Adipocyte (in vitro differentiated cells): ENCODE measurements around the gene ITGAV.

ENCODE experiments used
- DNase-seq: peaks from one replicate; pipeline ENCODE4 v3.0.0-alpha.2; 2015; ENCODE audit warnings: low read depth
- H3K27me3 ChIP-seq: replicated peaks from 2 replicates; pipeline ENCODE4 v1.7.0; 2013; ENCODE audit warnings: mild to moderate bottlenecking, low read length, moderate library complexity; ENCODE audit not compliant: control insufficient read depth, insufficient read depth
- H3K36me3 ChIP-seq: 2 replicates; pipeline ENCODE4 v1.7.0; 2013; ENCODE audit warnings: low read length, mild to moderate bottlenecking, moderate library complexity; ENCODE audit not compliant: control insufficient read depth, insufficient read depth, severe bottlenecking
- H3K4me1 ChIP-seq: 2 replicates; pipeline ENCODE4 v1.7.0; 2013; ENCODE audit warnings: mild to moderate bottlenecking, low read length, moderate library complexity; ENCODE audit not compliant: control insufficient read depth, insufficient read depth
- H3K4me3 ChIP-seq: 2 replicates; pipeline ENCODE4 v1.7.0; 2013; ENCODE audit warnings: mild to moderate bottlenecking, low read length, moderate library complexity
- H3K9ac ChIP-seq: 2 replicates; pipeline ENCODE4 v1.7.0; 2013; ENCODE audit warnings: mild to moderate bottlenecking, low read length, moderate library complexity
- H3K9me3 ChIP-seq: 2 replicates; pipeline ENCODE4 v1.7.0; 2013; ENCODE audit warnings: mild to moderate bottlenecking, low read length, moderate library complexity; ENCODE audit not compliant: control insufficient read depth

The ITGAV gene

DNA sequence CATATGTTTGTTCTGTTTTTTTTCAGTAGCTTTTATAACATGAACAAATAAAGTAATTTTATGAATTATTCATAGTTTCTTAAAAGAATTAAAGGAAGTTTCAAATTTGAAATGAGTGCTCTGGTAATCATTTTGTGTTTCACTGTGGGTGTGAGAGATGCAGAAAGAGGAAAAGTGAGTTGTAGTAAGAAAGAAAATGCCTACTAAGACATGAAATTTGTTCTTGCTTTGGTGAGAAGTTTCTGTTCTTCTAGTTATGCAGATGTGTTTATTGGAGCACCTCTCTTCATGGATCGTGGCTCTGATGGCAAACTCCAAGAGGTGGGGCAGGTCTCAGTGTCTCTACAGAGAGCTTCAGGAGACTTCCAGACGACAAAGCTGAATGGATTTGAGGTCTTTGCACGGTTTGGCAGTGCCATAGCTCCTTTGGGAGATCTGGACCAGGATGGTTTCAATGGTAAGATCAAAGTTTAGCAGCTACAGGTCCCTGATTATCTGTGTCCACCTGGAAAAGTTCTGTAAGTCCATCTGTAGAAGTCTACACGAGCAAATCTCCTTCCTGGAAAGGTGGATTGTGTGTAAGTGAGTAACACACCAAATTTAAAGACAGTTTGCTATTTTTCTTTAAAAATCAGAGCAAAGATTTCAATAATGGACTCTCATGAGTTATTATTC lies 51.4 kb downstream of the ITGAV start:
- H3K27me3 ChIP-seq: no peaks in the 10 kb centered on the region
- H3K9me3 ChIP-seq: no peaks in the 10 kb centered on the region
- H3K4me1 ChIP-seq: no peaks in the 10 kb centered on the region
- peak; percentile 12 for DNase-seq
- H3K4me3 ChIP-seq: no peak overlapping the region
- H3K9ac ChIP-seq: no peak overlapping the region
- H3K36me3 ChIP-seq: peaks cover 86% of the 10 kb centered on the region

DNA sequence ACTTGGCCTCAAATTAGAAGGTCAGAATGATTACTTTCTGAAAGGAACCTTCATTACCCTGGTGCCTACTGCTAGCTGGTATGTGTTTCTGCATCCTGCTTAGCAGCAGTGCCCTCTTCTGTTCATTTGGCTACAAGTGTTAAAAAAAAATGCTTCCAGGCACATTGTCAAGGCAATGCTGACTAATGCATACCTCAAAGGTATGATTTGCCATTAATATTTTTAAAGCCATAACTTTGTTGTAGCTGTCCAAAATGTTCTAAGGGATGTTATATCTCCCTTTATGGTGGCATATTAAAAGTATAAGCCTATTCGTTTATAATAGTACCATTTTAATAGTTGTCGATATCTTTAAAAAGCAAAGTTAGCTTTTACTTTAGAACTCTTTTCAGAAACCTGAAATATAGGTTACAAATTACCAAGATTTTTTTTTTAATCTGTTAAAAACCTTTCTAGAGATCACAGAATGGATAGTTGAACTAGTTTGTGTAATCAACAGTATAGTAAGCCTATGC lies 52.0 kb downstream of the ITGAV start:
- Histone ChIP-seq H3K36me3 (peaks cover 85% of the 10 kb centered on the region), H3K9ac (no peak overlapping the region)
- peak; percentile 85 for DNase-seq

DNA sequence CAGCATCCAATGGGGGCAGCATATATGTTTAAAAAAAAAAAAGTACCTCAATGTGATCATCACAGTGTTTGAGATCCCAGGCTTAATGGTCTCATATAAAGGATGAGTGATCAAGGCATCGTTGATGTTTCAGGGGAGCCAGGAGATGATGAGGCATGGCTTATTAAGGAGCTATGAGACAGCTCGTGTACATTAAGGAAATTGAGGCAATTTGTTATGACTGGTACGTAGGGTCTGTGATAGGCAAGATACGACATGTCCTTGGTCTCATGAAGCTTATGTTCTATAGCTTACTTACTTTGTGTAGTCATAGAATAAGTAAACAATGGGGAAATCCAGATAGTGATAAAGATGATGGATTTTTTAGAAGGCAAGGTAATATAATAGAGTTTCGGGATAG lies 54.9 kb downstream of the ITGAV start:
- H3K9ac ChIP-seq: no peak overlapping the region
- H3K9me3 ChIP-seq: no peaks in the 10 kb centered on the region
- no peaks in the 10 kb centered on the region for H3K27me3 ChIP-seq
- peaks cover 82% of the 10 kb centered on the region for H3K36me3 ChIP-seq
- H3K4me1 ChIP-seq: no peaks in the 10 kb centered on the region
- DNase-seq: no peak
- H3K4me3 ChIP-seq: no peak overlapping the region

More for the DNA sequence above, 52.0 kb downstream of the ITGAV start:
- no peaks in the 10 kb centered on the region for H3K27me3 ChIP-seq
- no peaks in the 10 kb centered on the region for H3K9me3 ChIP-seq
- H3K4me3 ChIP-seq: no peak overlapping the region
- H3K4me1 ChIP-seq: no peaks in the 10 kb centered on the region

DNA sequence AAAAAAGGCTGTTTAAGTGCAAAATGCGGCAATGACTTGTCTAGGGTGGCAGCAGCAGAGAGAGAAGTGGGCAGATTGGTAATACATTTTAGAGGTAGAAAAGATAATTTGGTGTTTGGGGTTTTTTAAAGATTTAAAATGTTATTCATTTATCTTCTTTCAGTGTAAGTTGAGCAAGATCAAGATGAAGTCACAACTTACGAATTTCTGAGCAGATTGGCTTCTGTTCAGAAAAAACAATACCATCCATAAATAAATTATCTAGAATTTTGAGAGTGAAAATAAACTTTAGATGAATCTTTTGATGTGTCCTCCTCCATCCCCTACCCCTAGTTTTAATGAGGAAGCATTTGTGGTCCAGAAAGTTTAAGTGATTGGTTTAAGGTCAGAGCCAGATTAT lies 56.1 kb downstream of the ITGAV start:
- Histone ChIP-seq H3K36me3 (peaks cover 82% of the 10 kb centered on the region), H3K9me3 (no peaks in the 10 kb centered on the region), H3K4me1 (no peaks in the 10 kb centered on the region)

DNA sequence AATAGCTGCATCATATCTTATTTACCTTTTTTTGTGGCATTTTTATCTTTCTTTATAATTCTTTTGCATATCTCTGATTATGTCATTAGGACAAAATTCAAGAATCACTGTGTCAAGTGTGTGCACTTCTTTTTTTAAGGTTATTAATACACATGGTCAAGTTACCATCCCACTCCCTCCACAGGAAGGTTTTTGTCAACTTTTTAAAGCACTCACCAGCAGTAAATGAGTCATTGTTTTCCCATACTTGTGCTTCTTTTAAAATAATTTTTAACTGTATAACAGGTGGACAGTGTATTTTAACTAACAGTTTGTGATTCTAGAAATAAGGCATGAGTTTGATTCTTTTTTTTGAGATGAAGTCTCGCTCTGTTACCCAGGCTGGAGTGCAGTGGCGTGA lies 58.3 kb downstream of the ITGAV start:
- Histone ChIP-seq H3K4me3 (no peak overlapping the region), H3K9me3 (no peaks in the 10 kb centered on the region)

More for the DNA sequence above, 56.1 kb downstream of the ITGAV start:
- no peak overlapping the region for H3K9ac ChIP-seq
- H3K27me3 ChIP-seq: no peaks in the 10 kb centered on the region
- DNase-seq: peak; percentile 59
- H3K4me3 ChIP-seq: no peak overlapping the region

DNA sequence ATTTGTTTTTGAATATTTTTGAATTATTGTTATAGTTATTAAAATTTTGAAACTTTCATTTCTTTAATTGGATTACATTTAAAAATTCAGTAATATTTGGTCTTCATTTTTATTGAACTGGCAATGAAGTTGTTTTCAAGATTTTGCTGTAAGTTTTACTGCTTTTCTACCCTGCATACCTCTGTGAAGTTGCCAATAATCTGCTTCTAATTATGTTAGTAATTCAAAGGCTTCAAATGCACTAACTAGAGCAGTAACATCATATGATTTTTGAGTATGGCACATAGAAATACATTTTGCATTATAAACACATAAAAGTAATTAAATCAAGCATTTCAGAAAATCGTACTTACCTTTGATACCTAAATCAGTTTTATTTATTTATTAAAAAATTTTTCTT lies 63.7 kb downstream of the ITGAV start:
- H3K4me3 ChIP-seq: no peak overlapping the region
- H3K27me3 ChIP-seq: no peaks in the 10 kb centered on the region
- no peaks in the 10 kb centered on the region for H3K9me3 ChIP-seq
- H3K4me1 ChIP-seq: peaks cover 4% of the 10 kb centered on the region
- H3K9ac ChIP-seq: no peak overlapping the region
- peak; percentile 66 for DNase-seq
- H3K36me3 ChIP-seq: peaks cover 83% of the 10 kb centered on the region

More for the DNA sequence above, 58.3 kb downstream of the ITGAV start:
- no peak overlapping the region for H3K9ac ChIP-seq
- H3K36me3 ChIP-seq: peaks cover 79% of the 10 kb centered on the region
- no peaks in the 10 kb centered on the region for H3K4me1 ChIP-seq
- DNase-seq: peak; percentile 7
- no peaks in the 10 kb centered on the region for H3K27me3 ChIP-seq

DNA sequence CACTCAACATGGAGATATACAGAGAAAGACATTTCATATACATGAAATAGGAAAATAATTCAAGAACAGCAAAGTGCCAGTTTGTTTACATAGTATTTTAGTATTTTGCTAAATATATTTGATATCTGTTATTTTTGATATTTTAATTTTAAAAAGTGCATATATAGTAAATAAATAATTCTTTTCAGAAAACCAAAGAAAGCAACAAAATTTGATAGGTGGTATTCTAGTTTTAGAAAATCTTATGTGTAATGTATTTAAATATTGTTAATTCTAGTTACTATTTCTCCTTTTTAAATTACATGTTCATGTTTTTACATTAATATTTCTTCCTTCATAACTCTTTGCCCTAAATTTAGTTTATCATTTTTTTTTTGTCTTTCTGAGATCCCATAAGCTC lies 69.5 kb downstream of the ITGAV start:
- Histone ChIP-seq H3K27me3 (no peaks in the 10 kb centered on the region), H3K4me3 (no peak overlapping the region), H3K4me1 (peaks cover 4% of the 10 kb centered on the region), H3K9me3 (no peaks in the 10 kb centered on the region), H3K9ac (no peak overlapping the region), H3K36me3 (peaks cover 92% of the 10 kb centered on the region)
- no peak for DNase-seq

DNA sequence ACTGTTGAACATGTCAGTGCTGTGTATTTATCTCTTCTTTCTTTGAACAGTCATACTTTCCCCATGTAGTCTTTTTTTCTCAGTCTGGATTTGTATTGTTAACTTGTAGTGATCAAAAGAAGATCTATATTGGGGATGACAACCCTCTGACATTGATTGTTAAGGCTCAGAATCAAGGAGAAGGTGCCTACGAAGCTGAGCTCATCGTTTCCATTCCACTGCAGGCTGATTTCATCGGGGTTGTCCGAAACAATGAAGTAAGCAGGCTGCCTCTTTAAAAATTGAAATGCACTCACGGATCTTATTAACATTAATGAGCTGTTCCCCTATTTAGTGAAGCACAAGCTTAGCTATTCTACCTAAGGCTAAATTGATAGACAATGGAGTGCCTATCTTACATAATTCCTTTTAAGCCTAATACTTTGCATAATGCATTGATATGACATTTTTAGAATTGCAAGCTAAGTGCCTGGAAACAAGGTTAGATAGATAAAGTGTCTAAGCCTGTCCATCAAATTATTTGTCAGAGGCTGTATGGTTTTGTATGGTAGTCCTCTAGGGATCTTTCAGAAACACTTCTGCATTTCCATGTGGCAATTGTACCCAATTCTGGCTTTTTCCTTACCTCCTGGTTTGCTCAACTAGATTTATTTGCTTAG lies 74.7 kb downstream of the ITGAV start:
- H3K4me3 ChIP-seq: no peak overlapping the region
- H3K27me3 ChIP-seq: no peaks in the 10 kb centered on the region
- H3K9ac ChIP-seq: no peak overlapping the region
- no peak for DNase-seq
- H3K4me1 ChIP-seq: no peaks in the 10 kb centered on the region
- H3K9me3 ChIP-seq: no peaks in the 10 kb centered on the region
- peaks cover 93% of the 10 kb centered on the region for H3K36me3 ChIP-seq

DNA sequence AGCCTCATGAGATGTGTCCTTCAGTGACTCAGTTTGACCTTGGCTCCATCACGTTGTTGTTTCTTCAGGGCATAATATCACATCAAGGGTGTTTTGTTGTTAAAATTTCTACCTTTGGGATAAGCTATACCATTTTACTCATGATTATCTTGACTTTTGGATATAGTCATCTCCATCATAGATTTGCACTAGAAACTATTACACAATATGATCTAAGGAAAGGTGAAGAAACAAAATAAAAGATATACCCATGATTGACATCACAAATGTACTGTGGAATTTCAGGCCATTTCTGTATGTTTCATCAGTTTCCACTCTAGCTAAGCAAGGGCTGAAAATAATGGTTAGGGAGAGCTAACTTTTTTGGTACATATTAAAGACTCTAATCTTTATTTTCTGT lies 79.3 kb downstream of the ITGAV start:
- Histone ChIP-seq H3K4me3 (no peak overlapping the region), H3K9me3 (peaks cover 12% of the 10 kb centered on the region), H3K4me1 (no peaks in the 10 kb centered on the region), H3K36me3 (peaks cover 97% of the 10 kb centered on the region), H3K9ac (no peak overlapping the region), H3K27me3 (no peaks in the 10 kb centered on the region)
- no peak for DNase-seq

DNA sequence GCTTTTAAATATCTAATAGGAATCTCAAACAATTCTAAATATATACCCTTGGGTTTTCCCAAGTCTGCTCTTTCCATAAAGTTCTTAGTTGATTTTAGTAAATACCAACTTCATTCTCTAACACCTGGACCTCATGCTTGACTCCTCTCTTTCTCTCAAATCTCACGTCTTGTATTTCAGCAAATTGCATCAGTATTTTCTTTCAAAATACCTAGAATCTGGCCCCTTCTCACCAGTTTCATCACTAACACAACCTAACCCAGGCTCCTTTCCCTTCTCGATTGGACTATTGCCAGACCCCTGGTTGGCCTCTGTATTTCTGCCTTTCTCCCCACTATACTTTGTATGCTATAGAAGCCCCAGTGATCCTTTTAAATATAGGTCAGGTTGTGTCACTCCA lies 81.0 kb downstream of the ITGAV start:
- Histone ChIP-seq H3K27me3 (no peaks in the 10 kb centered on the region), H3K4me3 (no peak overlapping the region), H3K36me3 (peaks cover 97% of the 10 kb centered on the region), H3K4me1 (no peaks in the 10 kb centered on the region), H3K9me3 (peaks cover 12% of the 10 kb centered on the region), H3K9ac (no peak overlapping the region)
- no peak for DNase-seq

DNA sequence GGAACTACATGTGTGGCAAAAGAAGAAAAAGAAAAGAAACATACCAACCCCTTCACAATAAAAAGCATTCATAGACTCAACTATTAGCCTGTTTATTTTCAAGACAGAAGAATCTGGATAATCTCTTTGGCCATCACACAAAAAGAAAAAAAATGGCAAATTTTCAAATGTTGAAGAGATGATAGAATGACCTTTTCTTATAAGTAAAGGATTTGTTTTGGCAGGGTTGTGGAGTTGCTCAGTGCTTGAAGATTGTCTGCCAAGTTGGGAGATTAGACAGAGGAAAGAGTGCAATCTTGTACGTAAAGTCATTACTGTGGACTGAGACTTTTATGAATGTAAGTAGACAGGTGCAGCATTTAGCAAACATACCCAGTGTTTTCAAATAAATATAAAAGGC lies 85.5 kb downstream of the ITGAV start:
- peaks cover 97% of the 10 kb centered on the region for H3K36me3 ChIP-seq
- no peak for DNase-seq

More for the DNA sequence above, 85.5 kb downstream of the ITGAV start:
- Histone ChIP-seq H3K4me1 (no peaks in the 10 kb centered on the region), H3K9me3 (peaks cover 12% of the 10 kb centered on the region), H3K27me3 (no peaks in the 10 kb centered on the region), H3K9ac (no peak overlapping the region), H3K4me3 (no peak overlapping the region)
